DOHH2 (cell line): ENCODE results near the gene SH2D4B.

ENCODE experiments used
- H3F3A ChIP-seq: fragments of 200-600 bp; sonication (generic), shearing (Covaris generic); 2 replicates; pipeline ENCODE4 v1.6.0; 2016; ENCODE audit warnings: antibody characterized with exemption, mild to moderate bottlenecking; ENCODE audit not compliant: control insufficient read depth, insufficient read depth
- H3K27ac ChIP-seq: fragments of 200-600 bp; sonication (generic); 2 replicates; pipeline ENCODE4 v1.5.1; 2014; ENCODE audit warnings: low read depth, mild to moderate bottlenecking, low read length, moderate library complexity
- H3K27me3 ChIP-seq: fragments of 200-600 bp; sonication (generic); 2 replicates; pipeline ENCODE4 v1.6.1; 2014; ENCODE audit warnings: mild to moderate bottlenecking, low read length, mixed read lengths; ENCODE audit not compliant: control insufficient read depth
- H3K36me3 ChIP-seq: fragments of 200-600 bp; sonication (generic); 2 replicates; pipeline ENCODE4 v1.6.1; 2014; ENCODE audit warnings: mild to moderate bottlenecking, low read length, moderate library complexity, mixed read lengths; ENCODE audit not compliant: control insufficient read depth
- H3K4me1 ChIP-seq: fragments of 200-600 bp; sonication (generic); 2 replicates; pipeline ENCODE4 v1.6.1; 2014; ENCODE audit warnings: mild to moderate bottlenecking, low read length, mixed read lengths; ENCODE audit not compliant: control insufficient read depth
- H3K4me2 ChIP-seq: fragments of 200-600 bp; sonication (generic); 2 replicates; pipeline ENCODE4 v1.6.0; 2014; ENCODE audit warnings: mild to moderate bottlenecking, low read length, moderate library complexity
- H3K4me3 ChIP-seq: fragments of 200-600 bp; sonication (generic); 2 replicates; pipeline ENCODE4 v1.5.1; 2014; ENCODE audit warnings: mild to moderate bottlenecking, low read length, mixed read lengths
- H3K79me2 ChIP-seq: fragments of 200-600 bp; sonication (generic); 2 replicates; pipeline ENCODE4 v1.6.1; 2014; ENCODE audit warnings: mild to moderate bottlenecking, low read length, mixed read lengths; ENCODE audit not compliant: control insufficient read depth
- H3K9me2 ChIP-seq: fragments of 200-600 bp; sonication (generic); replicated peaks from 2 replicates; pipeline ENCODE4 v1.6.1; 2014; ENCODE audit warnings: mild to moderate bottlenecking, low read length, mixed read lengths; ENCODE audit not compliant: control insufficient read depth
- H3K9me3 ChIP-seq: fragments of 200-600 bp; sonication (generic); 2 replicates; pipeline ENCODE4 v1.6.1; 2014; ENCODE audit warnings: antibody characterized with exemption, low read length, mixed read lengths; ENCODE audit not compliant: control insufficient read depth, insufficient read depth
- H4K20me1 ChIP-seq: fragments of 200-600 bp; sonication (generic); 2 replicates; pipeline ENCODE4 v1.6.0; 2014; ENCODE audit warnings: low read depth, mild to moderate bottlenecking, antibody characterized with exemption, low read length, moderate library complexity; ENCODE audit not compliant: control insufficient read depth, insufficient read depth
- CTCF ChIP-seq: fragments of 200-600 bp; sonication (generic); IDR thresholded peaks from one replicate; pipeline ENCODE4 v1.5.1; 2014; ENCODE audit warnings: antibody characterized with exemption, mild to moderate bottlenecking, low read depth, low read length; ENCODE audit not compliant: poor library complexity, severe bottlenecking
- EZH2phosphoT487 ChIP-seq: fragments of 200-600 bp; sonication (generic); IDR thresholded peaks from 2 replicates; pipeline ENCODE4 v1.6.1; 2017; ENCODE audit warnings: borderline replicate concordance, mild to moderate bottlenecking, antibody characterized with exemption, low read length, moderate library complexity, mixed read lengths

The SH2D4B gene

GRCh38 chr10:80670774-80671173 is 133.1 kb downstream of the SH2D4B start:
- Histone ChIP-seq H3K36me3 (no peaks in the 10 kb centered on the region), H3K4me2 (no peak overlapping the region), H4K20me1 (no peaks in the 10 kb centered on the region), H3K4me1 (no peaks in the 10 kb centered on the region), H3F3A (no peaks in the 10 kb centered on the region), H3K79me2 (no peaks in the 10 kb centered on the region), H3K4me3 (no peak overlapping the region), H3K27me3 (0 out of 2 replicates have a peak, but pooled peaks cover 1% of the 10 kb centered on the region), H3K9me2 (no peaks in the 10 kb centered on the region), H3K9me3 (no peaks in the 10 kb centered on the region), H3K27ac (no peak overlapping the region)
- TF ChIP-seq CTCF (no peak), EZH2phosphoT487 (no peak)

- no peak for TF ChIP-seq CTCF
- no peak for TF ChIP-seq EZH2phosphoT487
- no peak overlapping the region for H3K4me3 ChIP-seq
- H3F3A ChIP-seq: no peaks in the 10 kb centered on the region
- no peaks in the 10 kb centered on the region for H3K9me2 ChIP-seq
- H3K27ac ChIP-seq: no peak overlapping the region
- H3K4me2 ChIP-seq: no peak overlapping the region
- H4K20me1 ChIP-seq: no peaks in the 10 kb centered on the region
- H3K27me3 ChIP-seq: 0 out of 2 replicates have a peak, but pooled peaks cover 4% of the 10 kb centered on the region
- H3K36me3 ChIP-seq: no peaks in the 10 kb centered on the region
- H3K79me2 ChIP-seq: no peaks in the 10 kb centered on the region
- no peaks in the 10 kb centered on the region for H3K4me1 ChIP-seq
- H3K9me3 ChIP-seq: no peaks in the 10 kb centered on the region
Measured at GRCh38 chr10:80671847-80672246, 134.1 kb downstream of the SH2D4B start.

- no peak overlapping the region for H3K4me2 ChIP-seq
- no peaks in the 10 kb centered on the region for H3K79me2 ChIP-seq
- H3K9me3 ChIP-seq: no peaks in the 10 kb centered on the region
- 0 out of 2 replicates have a peak, but pooled peaks cover 4% of the 10 kb centered on the region for H3K27me3 ChIP-seq
- H3K36me3 ChIP-seq: no peaks in the 10 kb centered on the region
- H3K4me1 ChIP-seq: no peaks in the 10 kb centered on the region
- no peaks in the 10 kb centered on the region for H3F3A ChIP-seq
- H3K9me2 ChIP-seq: no peaks in the 10 kb centered on the region
- H3K4me3 ChIP-seq: no peak overlapping the region
- H3K27ac ChIP-seq: no peak overlapping the region
- TF ChIP-seq EZH2phosphoT487 (no peak), CTCF (no peak)
- H4K20me1 ChIP-seq: no peaks in the 10 kb centered on the region
Measured at GRCh38 chr10:80672613-80673012, 134.9 kb downstream of the SH2D4B start.

- Histone ChIP-seq H3K27me3 (0 out of 2 replicates have a peak, but pooled peaks cover 4% of the 10 kb centered on the region), H4K20me1 (no peaks in the 10 kb centered on the region), H3K9me3 (no peaks in the 10 kb centered on the region), H3K9me2 (no peaks in the 10 kb centered on the region), H3K4me3 (no peak overlapping the region), H3K4me2 (no peak overlapping the region), H3F3A (no peaks in the 10 kb centered on the region), H3K79me2 (no peaks in the 10 kb centered on the region), H3K36me3 (no peaks in the 10 kb centered on the region), H3K4me1 (no peaks in the 10 kb centered on the region), H3K27ac (no peak overlapping the region)
- TF ChIP-seq EZH2phosphoT487: no peak
- TF ChIP-seq CTCF: no peak
Measured at GRCh38 chr10:80674809-80675208, 137.1 kb downstream of the SH2D4B start.
